ENCODE data around the gene GARS1.
"Not testable (repeated sequence)": the region's sequence is repeated elsewhere in the genome, so short reads cannot be mapped to it uniquely, and the experiment has no call there.

The GARS1 gene

GRCh38 chr7:30634634-30635201, 40.0 kb downstream of the GARS1 start:
- Histone ChIP-seq H3K4me1 (ENCODE audit: control insufficient read depth, insufficient read depth, low read length) (no peaks in the 10 kb centered on the region), H3K9me3 (ENCODE audit: control insufficient read depth, insufficient read depth, low read length) (no peaks in the 10 kb centered on the region), H3K27me3 (ENCODE audit: control insufficient read depth, insufficient read depth, low read length) (no peaks in the 10 kb centered on the region), H3K36me3 (ENCODE audit: control insufficient read depth, insufficient read depth, low read length) (peaks cover 34% of the 10 kb centered on the region), H3K4me3 (ENCODE audit: low read depth, low read length) (no peak overlapping the region), H3K9ac (ENCODE audit: low read depth, low read length) (no peak overlapping the region)

- H3K9ac ChIP-seq (ENCODE audit: low read depth, low read length) = no peak overlapping the region
- no peaks in the 10 kb centered on the region for H3K27me3 ChIP-seq (ENCODE audit: control insufficient read depth, insufficient read depth, low read length)
- H3K4me1 ChIP-seq (ENCODE audit: control insufficient read depth, insufficient read depth, low read length) = no peaks in the 10 kb centered on the region
- H3K36me3 ChIP-seq (ENCODE audit: control insufficient read depth, insufficient read depth, low read length) = peaks cover 34% of the 10 kb centered on the region
- H3K9me3 ChIP-seq (ENCODE audit: control insufficient read depth, insufficient read depth, low read length) = no peaks in the 10 kb centered on the region
- H3K4me3 ChIP-seq (ENCODE audit: low read depth, low read length) = no peak overlapping the region
Observed at GRCh38 chr7:30635798-30636197, 41.1 kb downstream of the GARS1 start.

GRCh38 chr7:30642322-30642721, 47.6 kb downstream of the GARS1 start:
- H3K27me3 ChIP-seq (ENCODE audit: control insufficient read depth, insufficient read depth, low read length); H3K4me1 ChIP-seq (ENCODE audit: control insufficient read depth, insufficient read depth, low read length); H3K9me3 ChIP-seq (ENCODE audit: control insufficient read depth, insufficient read depth, low read length); H3K36me3 ChIP-seq (ENCODE audit: control insufficient read depth, insufficient read depth, low read length); H3K9ac ChIP-seq (ENCODE audit: low read depth, low read length): not testable (repeated sequence)
- H3K4me3 ChIP-seq (ENCODE audit: low read depth, low read length) = peak overlapping the region; percentile 22

- Histone ChIP-seq H3K27me3 (ENCODE audit: control insufficient read depth, insufficient read depth, low read length) (no peaks in the 10 kb centered on the region), H3K4me1 (ENCODE audit: control insufficient read depth, insufficient read depth, low read length) (peaks cover 3% of the 10 kb centered on the region), H3K9ac (ENCODE audit: low read depth, low read length) (no peak overlapping the region), H3K9me3 (ENCODE audit: control insufficient read depth, insufficient read depth, low read length) (no peaks in the 10 kb centered on the region), H3K4me3 (ENCODE audit: low read depth, low read length) (peak overlapping the region; percentile 22), H3K36me3 (ENCODE audit: control insufficient read depth, insufficient read depth, low read length) (peaks cover 6% of the 10 kb centered on the region)
Observed at GRCh38 chr7:30642789-30643188, 48.1 kb downstream of the GARS1 start.

GRCh38 chr7:30644286-30644955, 49.7 kb downstream of the GARS1 start:
- Histone ChIP-seq H3K27me3 (ENCODE audit: control insufficient read depth, insufficient read depth, low read length) (no peaks in the 10 kb centered on the region), H3K4me1 (ENCODE audit: control insufficient read depth, insufficient read depth, low read length) (peaks cover 3% of the 10 kb centered on the region)

GRCh38 chr7:30645661-30646060, 51.0 kb downstream of the GARS1 start:
- Histone ChIP-seq H3K36me3 (ENCODE audit: control insufficient read depth, insufficient read depth, low read length) (peaks cover 6% of the 10 kb centered on the region), H3K4me1 (ENCODE audit: control insufficient read depth, insufficient read depth, low read length) (peaks cover 5% of the 10 kb centered on the region), H3K9me3 (ENCODE audit: control insufficient read depth, insufficient read depth, low read length) (no peaks in the 10 kb centered on the region), H3K9ac (ENCODE audit: low read depth, low read length) (no peak overlapping the region), H3K27me3 (ENCODE audit: control insufficient read depth, insufficient read depth, low read length) (no peaks in the 10 kb centered on the region), H3K4me3 (ENCODE audit: low read depth, low read length) (no peak overlapping the region)

More at GRCh38 chr7:30644286-30644955, 49.7 kb downstream of the GARS1 start:
- no peaks in the 10 kb centered on the region for H3K9me3 ChIP-seq (ENCODE audit: control insufficient read depth, insufficient read depth, low read length)
- no peak overlapping the region for H3K4me3 ChIP-seq (ENCODE audit: low read depth, low read length)
- H3K36me3 ChIP-seq (ENCODE audit: control insufficient read depth, insufficient read depth, low read length) = peaks cover 6% of the 10 kb centered on the region
- H3K9ac ChIP-seq (ENCODE audit: low read depth, low read length) = no peak overlapping the region

- Histone ChIP-seq H3K36me3 (ENCODE audit: control insufficient read depth, insufficient read depth, low read length) (peaks cover 6% of the 10 kb centered on the region), H3K9me3 (ENCODE audit: control insufficient read depth, insufficient read depth, low read length) (no peaks in the 10 kb centered on the region), H3K9ac (ENCODE audit: low read depth, low read length) (no peak overlapping the region), H3K4me1 (ENCODE audit: control insufficient read depth, insufficient read depth, low read length) (peaks cover 5% of the 10 kb centered on the region), H3K4me3 (ENCODE audit: low read depth, low read length) (no peak overlapping the region), H3K27me3 (ENCODE audit: control insufficient read depth, insufficient read depth, low read length) (no peaks in the 10 kb centered on the region)
Observed at GRCh38 chr7:30646154-30646553, 51.5 kb downstream of the GARS1 start.

- Histone ChIP-seq H3K4me1 (ENCODE audit: control insufficient read depth, insufficient read depth, low read length) (peaks cover 5% of the 10 kb centered on the region), H3K9ac (ENCODE audit: low read depth, low read length) (no peak overlapping the region), H3K36me3 (ENCODE audit: control insufficient read depth, insufficient read depth, low read length) (peaks cover 6% of the 10 kb centered on the region), H3K27me3 (ENCODE audit: control insufficient read depth, insufficient read depth, low read length) (no peaks in the 10 kb centered on the region), H3K4me3 (ENCODE audit: low read depth, low read length) (no peak overlapping the region), H3K9me3 (ENCODE audit: control insufficient read depth, insufficient read depth, low read length) (no peaks in the 10 kb centered on the region)
Observed at GRCh38 chr7:30647589-30648364, 53.1 kb downstream of the GARS1 start.

- no peaks in the 10 kb centered on the region for H3K9me3 ChIP-seq (ENCODE audit: control insufficient read depth, insufficient read depth, low read length)
- H3K36me3 ChIP-seq (ENCODE audit: control insufficient read depth, insufficient read depth, low read length) = peaks cover 6% of the 10 kb centered on the region
- H3K27me3 ChIP-seq (ENCODE audit: control insufficient read depth, insufficient read depth, low read length) = no peaks in the 10 kb centered on the region
- H3K9ac ChIP-seq (ENCODE audit: low read depth, low read length) = no peak overlapping the region
- peaks cover 2% of the 10 kb centered on the region for H3K4me1 ChIP-seq (ENCODE audit: control insufficient read depth, insufficient read depth, low read length)
- no peak overlapping the region for H3K4me3 ChIP-seq (ENCODE audit: low read depth, low read length)
Observed at GRCh38 chr7:30648744-30649540, 54.3 kb downstream of the GARS1 start.

GRCh38 chr7:30649717-30650420, 55.2 kb downstream of the GARS1 start:
- Histone ChIP-seq H3K27me3 (ENCODE audit: control insufficient read depth, insufficient read depth, low read length) (no peaks in the 10 kb centered on the region), H3K4me1 (ENCODE audit: control insufficient read depth, insufficient read depth, low read length) (peaks cover 2% of the 10 kb centered on the region), H3K9me3 (ENCODE audit: control insufficient read depth, insufficient read depth, low read length) (no peaks in the 10 kb centered on the region), H3K36me3 (ENCODE audit: control insufficient read depth, insufficient read depth, low read length) (peaks cover 6% of the 10 kb centered on the region), H3K9ac (ENCODE audit: low read depth, low read length) (no peak overlapping the region), H3K4me3 (ENCODE audit: low read depth, low read length) (no peak overlapping the region)

GRCh38 chr7:30650421-30650808, 55.7 kb downstream of the GARS1 start:
- H3K9ac ChIP-seq (ENCODE audit: low read depth, low read length) = no peak overlapping the region
- no peaks in the 10 kb centered on the region for H3K27me3 ChIP-seq (ENCODE audit: control insufficient read depth, insufficient read depth, low read length)
- H3K9me3 ChIP-seq (ENCODE audit: control insufficient read depth, insufficient read depth, low read length) = no peaks in the 10 kb centered on the region
- H3K4me3 ChIP-seq (ENCODE audit: low read depth, low read length) = no peak overlapping the region
- H3K4me1 ChIP-seq (ENCODE audit: control insufficient read depth, insufficient read depth, low read length) = peaks cover 2% of the 10 kb centered on the region
- H3K36me3 ChIP-seq (ENCODE audit: control insufficient read depth, insufficient read depth, low read length) = peaks cover 5% of the 10 kb centered on the region
